Liver (tissue), 3 donors: ENCODE measurements around the gene CR1L.
"Not testable (repeated sequence)": the region's sequence is repeated elsewhere in the genome, so short reads cannot be mapped to it uniquely, and the experiment has no call there.

Experiments
- REST ChIP-seq: IDR thresholded peaks from 2 replicates; pipeline ENCODE4 v1.6.1; 2016; ENCODE audit warnings: antibody characterized with exemption, mild to moderate bottlenecking
- SP1 ChIP-seq: IDR thresholded peaks from 2 replicates; pipeline ENCODE4 v1.6.1; 2018; ENCODE audit warnings: antibody characterized with exemption, mild to moderate bottlenecking
- TAF1 ChIP-seq: conservative IDR thresholded peaks from 2 replicates; pipeline ENCODE4 v1.6.1; 2016; ENCODE audit warnings: antibody characterized with exemption, mild to moderate bottlenecking
- TF ChIP-seq, protein P1 (sequence below): fragments of 150-350 bp; IDR thresholded peaks from 2 replicates; pipeline ENCODE4 v1.5.1; 2017; ENCODE audit warnings: improper control_type of control experiment, low read depth, low read length; ENCODE audit not compliant: missing input control
- TF ChIP-seq, protein P2 (sequence below): IDR thresholded peaks from 2 replicates; pipeline ENCODE4 v1.6.1; 2016; ENCODE audit warnings: antibody characterized with exemption
- donor health status: healthy.
- donor health status: healthy.

- TF ChIP-seq, protein P1, sequence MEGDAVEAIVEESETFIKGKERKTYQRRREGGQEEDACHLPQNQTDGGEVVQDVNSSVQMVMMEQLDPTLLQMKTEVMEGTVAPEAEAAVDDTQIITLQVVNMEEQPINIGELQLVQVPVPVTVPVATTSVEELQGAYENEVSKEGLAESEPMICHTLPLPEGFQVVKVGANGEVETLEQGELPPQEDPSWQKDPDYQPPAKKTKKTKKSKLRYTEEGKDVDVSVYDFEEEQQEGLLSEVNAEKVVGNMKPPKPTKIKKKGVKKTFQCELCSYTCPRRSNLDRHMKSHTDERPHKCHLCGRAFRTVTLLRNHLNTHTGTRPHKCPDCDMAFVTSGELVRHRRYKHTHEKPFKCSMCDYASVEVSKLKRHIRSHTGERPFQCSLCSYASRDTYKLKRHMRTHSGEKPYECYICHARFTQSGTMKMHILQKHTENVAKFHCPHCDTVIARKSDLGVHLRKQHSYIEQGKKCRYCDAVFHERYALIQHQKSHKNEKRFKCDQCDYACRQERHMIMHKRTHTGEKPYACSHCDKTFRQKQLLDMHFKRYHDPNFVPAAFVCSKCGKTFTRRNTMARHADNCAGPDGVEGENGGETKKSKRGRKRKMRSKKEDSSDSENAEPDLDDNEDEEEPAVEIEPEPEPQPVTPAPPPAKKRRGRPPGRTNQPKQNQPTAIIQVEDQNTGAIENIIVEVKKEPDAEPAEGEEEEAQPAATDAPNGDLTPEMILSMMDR = not testable (repeated sequence)
- not testable (repeated sequence) for TF ChIP-seq TAF1, SP1, REST
- TF ChIP-seq, protein P2, sequence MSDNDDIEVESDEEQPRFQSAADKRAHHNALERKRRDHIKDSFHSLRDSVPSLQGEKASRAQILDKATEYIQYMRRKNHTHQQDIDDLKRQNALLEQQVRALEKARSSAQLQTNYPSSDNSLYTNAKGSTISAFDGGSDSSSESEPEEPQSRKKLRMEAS = not testable (repeated sequence)
These were observed 38.0 kb downstream of the CR1L start for GRCh38 chr1:207682872-207683434.
